Stimulated activated CD8-positive, alpha-beta memory T cell treated with anti-CD3 and anti-CD28 coated beads, Interleukin-4, amount 100 ng/mL, for 1 hour (primary cell): Measurements from ENCODE around the gene ZNF346.
"Not testable (repeated sequence)": the region's sequence is repeated elsewhere in the genome, so short reads cannot be mapped to it uniquely, and the experiment has no call there.

Experiments used
- DNase-seq, 2 donors: peaks; one replicate each; pipeline ENCODE4 v3.0.0-alpha.2; 2020; ENCODE audit warnings: low read depth in 2 of 2, low spot score in 1 of 2

The ZNF346 gene

DNA sequence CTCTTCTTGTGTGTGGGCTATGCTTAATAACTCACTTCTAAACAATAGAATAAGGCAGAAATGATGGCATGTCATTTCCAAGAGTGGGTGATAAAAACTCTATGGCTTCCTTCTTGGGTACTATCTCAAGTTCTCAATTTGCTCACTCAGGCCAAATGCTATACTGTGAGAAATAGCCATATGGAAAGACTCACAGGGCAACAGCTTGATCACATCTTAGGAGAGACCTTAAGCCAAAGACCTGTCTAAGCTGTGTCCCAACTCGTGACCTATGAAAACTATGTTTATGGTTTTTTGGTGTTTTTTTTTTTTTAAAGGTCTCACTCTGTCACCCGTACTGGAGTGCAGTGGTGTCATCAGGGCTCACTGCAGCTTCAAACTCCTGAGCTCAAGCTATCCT lies 13.8 kb upstream of the ZNF346 start:
- DNase-seq: no peak

DNA sequence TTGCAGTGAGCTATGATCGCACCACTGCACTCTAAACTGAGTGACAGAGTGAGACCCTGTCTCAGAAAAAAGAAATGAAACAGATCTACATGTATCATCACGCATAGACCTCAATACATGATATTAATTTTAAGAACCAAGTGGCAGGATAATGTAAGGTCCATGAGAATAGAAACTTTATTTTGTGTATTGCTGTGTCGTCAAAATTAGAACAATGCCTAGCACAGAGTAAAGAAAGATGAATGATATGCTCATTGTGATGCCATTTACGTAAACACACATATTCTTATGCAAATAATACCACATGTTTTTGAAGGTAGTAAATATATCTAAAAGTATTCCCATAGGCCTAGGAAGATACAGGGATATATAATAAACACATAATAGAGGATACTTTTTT lies 12.3 kb upstream of the ZNF346 start:
- no peak for DNase-seq

DNA sequence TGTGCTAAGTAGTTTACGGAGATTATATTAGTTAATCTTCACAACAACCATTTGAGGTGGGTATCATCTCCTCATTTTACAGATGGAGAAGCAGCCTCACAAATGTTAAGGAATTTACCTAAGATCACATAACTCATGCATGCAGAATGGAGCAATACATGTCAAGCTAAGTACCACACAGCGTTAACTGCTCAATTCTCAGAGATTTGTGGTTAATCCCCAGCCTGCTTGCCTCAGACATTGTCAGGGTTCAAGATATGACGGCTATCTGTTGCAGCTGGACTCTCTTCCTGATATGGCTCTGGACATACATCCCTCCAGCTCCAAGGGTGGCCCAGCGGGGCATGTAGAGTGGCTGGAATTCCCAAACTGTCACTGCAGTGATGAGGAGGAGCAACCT lies 7.3 kb upstream of the ZNF346 start:
- no peak for DNase-seq

- DNase-seq: no peak
Measured at GRCh38 chr5:177018341-177018740, 4.2 kb upstream of the ZNF346 start.

DNA sequence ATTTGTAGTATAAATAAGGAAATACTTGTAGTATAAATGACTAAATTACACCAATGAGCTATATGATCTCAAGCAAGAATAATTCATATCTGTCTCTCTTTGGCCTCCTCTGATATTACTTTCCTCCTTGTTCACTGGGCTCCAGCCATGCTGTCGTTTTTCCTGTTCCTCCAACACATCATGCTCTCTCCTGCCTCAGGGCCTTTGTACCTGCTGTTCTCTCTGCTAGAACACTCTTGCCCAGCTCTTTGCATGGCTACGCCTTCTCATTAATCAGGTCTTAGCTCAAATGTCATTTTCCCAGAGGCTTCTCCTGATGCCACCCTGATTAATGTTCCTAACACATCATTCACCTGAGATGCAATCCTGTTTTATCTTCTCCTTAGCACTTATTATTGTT lies 2.5 kb upstream of the ZNF346 start:
- DNase-seq: no peak

DNA sequence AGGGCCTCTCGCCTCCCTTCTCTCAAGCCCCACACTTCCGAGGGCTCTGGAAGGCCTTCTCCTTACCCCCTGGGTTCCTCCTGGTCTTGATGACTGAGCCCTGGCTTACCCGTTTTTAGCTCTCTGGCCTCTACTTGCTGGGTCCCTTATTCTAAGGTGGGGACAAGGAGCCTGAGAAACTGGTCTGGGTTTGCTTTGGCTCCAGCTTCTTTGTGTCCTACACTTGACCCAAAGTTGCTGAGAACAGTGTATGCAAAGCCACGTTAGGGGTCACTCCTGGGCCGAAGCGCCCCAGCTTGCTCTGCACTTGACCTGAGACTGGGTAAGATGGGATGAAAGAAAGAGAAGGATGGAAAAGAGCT lies 788 bp downstream of the ZNF346 start:
- no peak for DNase-seq

DNA sequence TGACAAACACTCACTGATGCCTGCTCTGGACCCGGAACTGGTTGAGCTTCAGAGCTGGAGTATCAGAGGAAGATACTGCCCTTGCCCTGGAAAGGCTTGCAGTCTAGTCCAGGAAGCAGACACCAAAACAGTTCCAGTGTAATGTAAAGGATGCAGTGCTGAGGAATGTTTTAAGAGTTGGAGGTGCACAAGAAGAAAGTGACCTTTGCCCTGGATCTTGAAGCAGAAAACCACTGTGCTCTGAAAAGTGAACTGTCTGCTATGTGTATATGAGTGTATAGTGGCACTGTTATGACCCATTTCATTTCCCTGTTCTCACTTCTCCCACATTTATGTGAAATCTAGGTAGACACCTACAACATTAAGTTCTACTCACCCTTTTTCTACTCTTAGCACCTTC lies 2.1 kb downstream of the ZNF346 start:
- no peak for DNase-seq

DNA sequence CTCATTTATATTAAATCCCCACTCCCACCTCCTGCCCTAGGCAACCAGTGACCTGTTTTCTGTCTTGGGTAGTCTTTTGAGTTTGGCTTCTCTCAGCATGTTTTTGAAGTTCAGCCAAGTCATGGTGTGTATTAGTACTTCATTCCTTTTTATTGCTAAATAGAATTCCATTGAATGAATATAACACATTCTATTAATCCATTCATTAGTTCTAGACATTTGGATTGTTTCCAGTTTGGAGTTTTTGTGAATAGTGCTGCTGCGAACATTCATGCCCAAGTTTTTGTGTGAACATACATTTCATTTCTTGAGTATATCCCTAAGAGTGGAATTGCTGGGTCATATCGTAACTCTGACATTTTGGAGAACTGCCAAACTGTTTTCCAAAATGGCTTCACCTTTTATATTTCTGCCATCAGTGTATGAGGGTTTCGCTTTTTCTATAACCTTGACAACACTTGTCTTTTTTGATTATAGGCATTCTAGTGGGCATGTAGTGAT lies 2.7 kb downstream of the ZNF346 start:
- DNase-seq: no peak

DNA sequence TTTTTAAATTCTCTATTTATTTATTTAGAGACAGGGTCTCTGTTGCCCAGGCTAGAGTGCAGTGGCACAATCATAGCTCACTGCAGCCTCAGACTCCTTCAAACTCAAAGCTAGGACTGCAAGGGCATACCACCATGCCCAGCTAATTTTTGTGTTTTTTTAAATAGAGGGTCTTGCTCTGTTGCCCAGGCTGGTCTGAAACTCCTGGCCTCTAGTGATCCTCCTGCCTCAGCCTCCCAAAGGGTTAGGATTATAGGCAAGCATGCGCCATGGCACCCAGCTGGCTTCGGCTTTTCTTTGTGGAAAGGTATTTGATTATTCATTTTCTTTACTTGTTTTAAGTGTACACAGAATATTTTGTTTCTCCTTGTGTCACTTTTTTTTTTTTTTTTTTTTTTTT lies 5.2 kb downstream of the ZNF346 start:
- DNase-seq: no peak

DNA sequence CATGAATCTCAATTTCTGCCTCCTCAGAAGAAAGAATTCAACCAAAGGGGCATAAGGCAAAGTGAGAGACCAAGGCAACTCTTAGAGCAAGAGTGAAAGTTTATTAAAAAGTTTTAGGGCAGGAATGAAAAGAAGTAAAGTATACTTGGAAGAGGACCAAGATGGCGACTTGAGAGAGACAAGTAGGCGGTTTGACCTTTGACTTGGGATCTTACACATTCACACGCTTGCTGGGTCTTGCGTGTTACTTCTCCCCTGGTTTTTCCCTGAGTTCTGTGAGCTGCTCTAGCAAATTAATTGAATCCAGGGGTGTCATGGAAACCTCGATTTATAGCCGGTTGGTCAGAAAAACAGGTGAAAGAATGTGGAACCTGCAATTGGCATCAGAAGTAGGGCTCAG lies 7.0 kb downstream of the ZNF346 start:
- DNase-seq: no peak

- no peak for DNase-seq
Measured at GRCh38 chr5:177035976-177036375, 13.5 kb downstream of the ZNF346 start.

DNA sequence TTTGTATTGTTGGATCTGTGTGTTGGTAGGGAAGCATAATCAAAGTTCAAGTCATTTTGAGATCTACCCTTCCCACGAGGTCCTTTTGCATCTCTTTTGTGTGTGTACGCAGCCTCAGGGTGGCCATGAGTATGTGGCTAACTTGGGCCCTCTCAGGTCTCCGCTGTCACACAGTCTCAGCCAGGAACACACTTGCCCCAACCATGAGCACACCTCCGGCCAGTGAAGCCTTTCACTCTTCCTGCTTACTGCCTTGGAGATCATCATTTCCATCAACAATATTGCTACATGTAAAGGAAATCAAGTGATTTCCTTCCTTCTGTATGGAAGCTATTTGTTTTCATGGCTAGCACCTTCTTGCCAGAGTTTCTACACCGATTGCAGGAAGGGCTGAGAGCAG lies 13.9 kb downstream of the ZNF346 start:
- DNase-seq: no peak

GRCh38 chr5:177036921-177037320 lies 14.4 kb downstream of the ZNF346 start:
- DNase-seq: no peak

GRCh38 chr5:177040814-177041420 lies 18.4 kb downstream of the ZNF346 start:
- no peak for DNase-seq

GRCh38 chr5:177041936-177042335 lies 19.4 kb downstream of the ZNF346 start:
- no peak for DNase-seq

GRCh38 chr5:177043114-177043513 lies 20.6 kb downstream of the ZNF346 start:
- DNase-seq: no peak

- no peak for DNase-seq
Measured at GRCh38 chr5:177043958-177044357, 21.5 kb downstream of the ZNF346 start.

- DNase-seq: no peak
Measured at GRCh38 chr5:177044641-177045040, 22.1 kb downstream of the ZNF346 start.

DNA sequence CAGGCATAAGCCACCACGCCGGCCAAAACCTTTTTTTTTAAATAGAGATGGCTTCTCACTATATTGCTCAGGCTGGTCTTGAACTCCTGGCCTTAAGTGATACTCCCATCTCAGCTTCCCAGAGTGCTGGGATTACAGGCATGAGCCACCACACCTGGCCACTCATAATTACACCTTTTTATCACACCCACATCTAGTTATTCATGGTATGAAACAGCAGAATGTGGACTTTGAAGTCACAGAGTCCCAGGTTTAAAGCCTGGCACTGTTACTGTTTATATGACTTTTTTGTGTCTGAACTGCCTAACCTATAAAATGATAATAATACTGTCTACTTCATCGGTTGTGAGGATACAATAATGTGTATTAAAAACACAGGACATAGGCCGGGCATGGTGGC lies 23.1 kb downstream of the ZNF346 start:
- DNase-seq: no peak

- not testable (repeated sequence) for DNase-seq
Measured at GRCh38 chr5:177048531-177048930, 26.0 kb downstream of the ZNF346 start.

- no peak for DNase-seq
Measured at GRCh38 chr5:177049285-177049684, 26.8 kb downstream of the ZNF346 start.

GRCh38 chr5:177064500-177065277 lies 42.2 kb downstream of the ZNF346 start:
- DNase-seq: no peak

- DNase-seq: no peak
Measured at GRCh38 chr5:177065491-177065890, 43.0 kb downstream of the ZNF346 start.
